ACC112 (cell line): ENCODE data around the gene FLT1.

Source experiments
- H2AFZ ChIP-seq: fragments of 200-600 bp; sonication (generic); one replicate; pipeline ENCODE4 v1.6.0; 2017; ENCODE audit warnings: antibody characterized with exemption, low read length; ENCODE audit not compliant: unreplicated experiment
- H3K27ac ChIP-seq: fragments of 200-600 bp; sonication (generic); 2 replicates; pipeline ENCODE4 v1.5.1; 2014; ENCODE audit warnings: low read depth, mild to moderate bottlenecking, antibody characterized with exemption, low read length, moderate library complexity
- H3K27me3 ChIP-seq: fragments of 200-600 bp; sonication (generic); 2 replicates; pipeline ENCODE4 v1.6.1; 2014; ENCODE audit warnings: mild to moderate bottlenecking, antibody characterized with exemption, low read length, moderate library complexity, mixed read lengths; ENCODE audit not compliant: insufficient read depth
- H3K36me3 ChIP-seq: fragments of 200-600 bp; sonication (generic); 2 replicates; pipeline ENCODE4 v1.6.1; 2016; ENCODE audit warnings: mild to moderate bottlenecking, antibody characterized with exemption, low read length, moderate library complexity, mixed read lengths; ENCODE audit not compliant: insufficient read depth
- H3K4me1 ChIP-seq: fragments of 200-600 bp; sonication (generic); one replicate; pipeline ENCODE4 v1.6.1; 2016; ENCODE audit warnings: low read length, mixed read lengths; ENCODE audit not compliant: insufficient read depth, unreplicated experiment, control insufficient read depth
- H3K4me3 ChIP-seq: fragments of 200-600 bp; sonication (generic); 2 replicates; pipeline ENCODE4 v1.5.1; 2014; ENCODE audit warnings: mild to moderate bottlenecking, low read depth, low read length
- H3K79me2 ChIP-seq: fragments of 200-600 bp; sonication (generic); one replicate; pipeline ENCODE4 v1.6.0; 2016; ENCODE audit warnings: low read length; ENCODE audit not compliant: control insufficient read depth, unreplicated experiment, insufficient read depth

FLT1 gene

DNA sequence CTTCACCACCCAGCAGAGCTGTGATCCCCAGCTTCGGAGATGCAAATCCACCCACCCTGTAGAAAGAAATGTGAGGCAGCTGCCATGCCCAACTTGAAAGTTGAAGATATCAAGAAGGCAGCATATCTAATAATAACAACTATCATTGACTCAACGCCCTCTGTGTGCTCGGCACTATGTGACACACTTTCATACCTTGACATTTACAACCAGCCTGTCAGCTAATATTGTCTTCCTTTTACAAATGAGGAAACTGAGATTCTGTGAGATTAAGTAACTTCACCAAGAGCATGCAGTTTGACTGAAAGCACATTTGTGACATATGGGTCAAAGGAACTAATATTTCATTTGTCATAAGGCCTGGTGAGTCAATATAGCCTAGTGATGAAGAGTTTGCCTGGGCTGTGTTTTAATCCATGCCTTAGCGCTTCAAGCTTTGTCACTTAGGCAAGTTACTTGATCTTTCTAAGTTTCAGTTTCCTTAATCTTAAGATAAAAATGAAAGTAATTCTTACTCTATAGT lies 137.0 kb downstream of the FLT1 start:
- Histone ChIP-seq H3K36me3 (no peaks in the 10 kb centered on the region), H3K4me1 (peaks cover 8% of the 10 kb centered on the region), H3K4me3 (no peak overlapping the region), H3K79me2 (no peaks in the 10 kb centered on the region), H3K27ac (no peak overlapping the region), H3K27me3 (no peaks in the 10 kb centered on the region), H2AFZ (no peak overlapping the region)

DNA sequence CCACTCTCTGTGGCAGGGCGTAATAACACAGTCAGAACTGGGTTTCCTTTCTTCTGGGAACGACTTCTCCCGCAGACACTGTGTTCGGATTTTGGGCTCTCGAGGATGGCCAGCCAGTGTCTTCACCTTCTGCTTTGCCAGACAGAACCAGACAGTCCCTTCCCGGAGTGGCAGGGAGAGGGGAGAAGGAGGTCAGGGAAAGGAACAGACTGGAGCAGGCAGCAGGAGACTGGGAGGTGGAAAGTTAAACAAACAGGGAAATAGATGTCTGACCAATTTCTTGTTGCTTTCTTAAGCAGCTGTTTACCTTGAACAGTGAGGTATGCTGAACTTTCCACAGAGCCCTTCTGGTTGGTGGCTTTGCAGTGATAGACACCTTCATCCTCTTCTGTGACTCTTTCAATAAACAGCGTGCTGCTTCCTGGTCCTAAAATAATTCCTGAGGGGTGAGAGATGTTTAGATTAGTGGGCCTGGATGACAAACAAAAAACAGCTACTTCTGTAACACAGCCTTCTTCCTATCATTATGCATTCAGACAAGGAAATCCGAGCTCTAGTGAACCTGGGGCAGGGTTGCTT lies 137.6 kb downstream of the FLT1 start:
- Histone ChIP-seq H2AFZ (peak overlapping the region; percentile 83), H3K79me2 (no peaks in the 10 kb centered on the region), H3K27me3 (no peaks in the 10 kb centered on the region), H3K4me3 (no peak overlapping the region), H3K36me3 (no peaks in the 10 kb centered on the region), H3K27ac (no peak overlapping the region), H3K4me1 (peaks cover 8% of the 10 kb centered on the region)

DNA sequence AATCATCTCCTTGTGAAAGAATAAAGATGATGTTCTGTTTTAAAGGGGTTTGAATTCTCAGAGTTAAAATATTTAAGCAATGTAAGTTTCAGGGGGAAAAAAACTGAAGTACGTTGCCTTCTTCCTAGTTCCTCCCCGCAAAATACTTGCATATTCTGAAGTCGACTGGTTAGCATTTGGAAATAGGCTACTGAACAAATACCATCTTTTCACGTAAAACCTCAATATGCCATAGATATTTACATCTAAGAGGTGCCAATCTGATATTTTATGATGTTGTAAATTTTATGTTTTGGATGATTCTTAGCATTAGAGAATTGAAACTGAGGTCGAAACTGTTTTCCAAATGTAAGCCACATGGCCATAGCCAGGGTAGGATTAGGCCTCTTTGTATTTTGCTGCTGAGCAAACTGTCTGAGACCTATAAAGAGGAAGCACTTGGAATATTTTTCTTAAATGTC lies 138.3 kb downstream of the FLT1 start:
- Histone ChIP-seq H3K4me1 (peaks cover 8% of the 10 kb centered on the region), H2AFZ (peak overlapping the region; percentile 83), H3K4me3 (no peak overlapping the region), H3K27me3 (no peaks in the 10 kb centered on the region), H3K27ac (peak overlapping the region; percentile 23; the same call in 1 of the 2 replicates), H3K79me2 (no peaks in the 10 kb centered on the region), H3K36me3 (no peaks in the 10 kb centered on the region)

DNA sequence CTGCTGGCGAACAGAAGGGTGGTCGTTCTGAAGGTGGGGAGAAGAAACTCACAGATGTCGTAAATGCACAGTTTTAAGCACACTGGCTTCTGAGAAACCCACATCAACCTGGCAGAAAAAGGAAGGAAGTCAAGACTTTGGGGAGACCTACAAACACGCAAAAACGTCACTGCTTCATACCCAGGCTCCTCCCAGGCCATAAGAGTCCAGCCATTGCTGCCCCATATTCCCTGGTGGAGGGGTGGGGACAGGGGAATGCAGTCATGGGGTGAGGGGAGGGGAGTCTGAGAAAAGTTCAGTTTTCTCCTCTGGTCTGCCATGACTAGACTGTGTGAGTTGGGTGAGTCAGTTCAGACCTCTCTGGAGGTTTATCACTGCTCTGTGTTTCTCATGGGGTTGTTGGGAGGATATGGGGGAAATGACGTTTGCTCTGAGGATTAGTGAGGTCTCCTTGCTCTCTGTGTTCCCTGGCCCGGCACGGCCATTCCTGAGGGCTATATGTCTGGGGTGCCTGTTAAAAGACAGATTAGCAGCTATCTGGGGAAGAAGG lies 139.0 kb downstream of the FLT1 start:
- H3K27me3 ChIP-seq, result no peaks in the 10 kb centered on the region
- no peak overlapping the region for H3K4me3 ChIP-seq
- peaks cover 8% of the 10 kb centered on the region for H3K4me1 ChIP-seq
- peak overlapping the region; percentile 83 for H2AFZ ChIP-seq
- peak overlapping the region; percentile 23; the same call in 1 of the 2 replicates for H3K27ac ChIP-seq
- no peaks in the 10 kb centered on the region for H3K36me3 ChIP-seq
- no peaks in the 10 kb centered on the region for H3K79me2 ChIP-seq

DNA sequence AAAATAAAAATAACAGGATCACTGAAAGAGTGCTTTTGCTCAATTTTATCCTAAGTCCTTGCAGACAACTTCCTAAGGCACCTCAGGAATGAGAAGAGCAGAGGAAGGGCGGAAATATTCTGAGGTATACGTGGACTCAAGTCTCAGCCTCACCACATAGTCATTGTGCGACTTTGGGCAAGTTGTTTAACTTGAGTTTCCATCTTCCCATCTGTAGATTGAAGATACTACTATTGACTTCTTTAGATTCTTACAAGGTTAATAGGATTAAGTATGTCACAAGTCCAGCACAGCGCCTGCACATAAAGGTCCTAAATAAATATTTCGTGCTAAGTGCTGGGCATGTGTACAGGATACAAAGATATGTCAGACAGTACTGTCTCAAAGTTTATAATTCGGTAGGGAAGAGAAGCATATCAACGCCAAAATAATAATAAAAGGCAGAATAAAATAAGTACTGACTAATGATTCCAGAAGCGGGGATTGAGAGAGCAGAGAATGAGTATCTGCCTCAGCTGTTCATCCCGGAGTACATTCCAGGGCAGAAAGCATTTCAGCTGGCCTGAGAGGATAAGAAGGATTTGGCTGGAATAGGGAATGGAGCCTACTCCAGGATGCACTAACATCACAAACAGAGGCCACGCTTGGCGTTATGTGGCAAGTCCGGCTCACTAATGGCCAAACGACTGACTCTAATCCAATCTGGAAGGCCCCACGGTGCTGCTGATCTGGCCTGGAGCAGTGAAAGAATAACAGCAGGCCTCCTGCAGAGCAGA lies 139.7 kb downstream of the FLT1 start:
- H3K27ac ChIP-seq, result no peak overlapping the region
- no peak overlapping the region for H3K4me3 ChIP-seq
- no peak overlapping the region for H2AFZ ChIP-seq
- H3K27me3 ChIP-seq, result no peaks in the 10 kb centered on the region
- H3K36me3 ChIP-seq, result no peaks in the 10 kb centered on the region
- peaks cover 8% of the 10 kb centered on the region for H3K4me1 ChIP-seq
- H3K79me2 ChIP-seq, result no peaks in the 10 kb centered on the region

DNA sequence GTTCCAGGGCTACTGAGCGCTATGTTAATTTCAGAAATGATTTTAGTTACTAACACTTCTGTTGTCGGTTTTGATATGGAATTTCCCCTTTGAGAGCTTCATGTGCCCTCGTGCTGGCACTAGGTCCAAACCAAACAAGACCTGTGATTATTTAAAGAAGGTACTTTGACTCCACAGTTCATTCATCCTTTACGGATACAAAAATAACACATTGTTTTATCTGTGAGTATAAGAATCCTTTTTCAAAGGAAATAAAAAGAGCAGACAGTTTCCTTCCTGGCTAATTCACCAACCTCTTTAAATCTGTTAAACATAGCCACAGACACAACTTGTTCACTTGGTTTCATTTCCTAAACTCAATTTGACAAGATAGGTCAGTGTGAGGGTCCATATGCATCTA lies 141.2 kb downstream of the FLT1 start:
- H2AFZ ChIP-seq, result no peak overlapping the region
- H3K4me3 ChIP-seq, result no peak overlapping the region
- H3K27me3 ChIP-seq, result no peaks in the 10 kb centered on the region
- H3K27ac ChIP-seq, result no peak overlapping the region
- no peaks in the 10 kb centered on the region for H3K79me2 ChIP-seq
- H3K36me3 ChIP-seq, result no peaks in the 10 kb centered on the region
- peaks cover 8% of the 10 kb centered on the region for H3K4me1 ChIP-seq

DNA sequence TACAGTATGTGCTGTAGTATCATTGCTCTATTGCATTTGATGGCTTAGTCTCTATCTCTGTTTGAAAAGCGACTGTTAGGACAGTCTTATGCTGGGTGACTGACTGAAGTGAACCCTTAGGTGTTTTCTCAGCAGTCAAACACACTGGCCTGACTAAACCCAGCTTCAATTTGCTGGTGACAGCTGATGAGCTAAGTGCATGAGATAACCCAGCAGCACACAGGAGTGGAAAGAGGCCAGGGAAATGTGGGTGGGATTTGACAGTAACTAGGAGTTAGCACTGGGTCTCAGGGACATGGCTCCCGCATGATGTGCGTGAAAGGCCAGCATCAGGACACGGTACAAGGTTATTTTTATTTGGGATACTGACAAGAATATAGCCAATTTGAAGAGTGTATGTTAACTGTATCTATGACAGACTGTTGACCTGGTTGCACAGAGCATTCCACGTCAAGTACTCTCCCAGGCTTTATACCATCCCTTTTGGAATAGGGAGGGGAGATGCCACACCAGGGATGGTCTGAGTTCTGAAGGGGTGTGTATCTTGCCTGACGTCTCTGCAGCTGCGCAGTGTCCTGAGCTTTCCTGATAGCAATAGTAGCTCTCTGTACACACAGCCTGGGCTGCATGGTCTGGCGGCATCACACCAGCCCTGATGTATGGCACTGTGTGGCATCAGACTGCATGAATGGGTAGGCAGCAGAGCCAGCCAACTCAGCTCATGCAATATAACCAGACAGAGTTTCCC lies 144.8 kb downstream of the FLT1 start:
- H2AFZ ChIP-seq, result no peak overlapping the region
- H3K4me3 ChIP-seq, result no peak overlapping the region
- no peaks in the 10 kb centered on the region for H3K4me1 ChIP-seq
- H3K79me2 ChIP-seq, result no peaks in the 10 kb centered on the region
- no peaks in the 10 kb centered on the region for H3K27me3 ChIP-seq
- no peak overlapping the region for H3K27ac ChIP-seq
- H3K36me3 ChIP-seq, result no peaks in the 10 kb centered on the region

DNA sequence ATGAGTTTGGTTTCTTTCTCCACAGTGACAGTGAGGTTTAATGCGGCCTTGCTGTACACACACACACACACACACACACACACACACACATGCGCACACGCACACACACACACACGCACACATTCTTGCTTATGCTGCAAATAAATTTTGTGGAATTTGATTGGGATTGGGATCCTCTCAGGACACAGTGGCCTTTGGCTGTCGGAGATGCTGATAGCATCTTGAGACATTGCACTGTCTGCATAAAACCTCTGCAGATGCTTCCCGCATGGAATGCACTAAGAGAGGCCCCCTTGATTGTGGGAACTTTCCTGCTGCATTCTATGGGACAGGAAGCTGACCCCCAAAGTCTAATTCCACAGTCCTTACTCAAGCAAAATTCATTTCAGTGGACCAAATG lies 145.6 kb downstream of the FLT1 start:
- no peaks in the 10 kb centered on the region for H3K36me3 ChIP-seq
- peaks cover 1% of the 10 kb centered on the region for H3K4me1 ChIP-seq
- H3K27me3 ChIP-seq, result no peaks in the 10 kb centered on the region
- no peak overlapping the region for H3K27ac ChIP-seq
- H3K4me3 ChIP-seq, result no peak overlapping the region
- H2AFZ ChIP-seq, result no peak overlapping the region
- H3K79me2 ChIP-seq, result no peaks in the 10 kb centered on the region

DNA sequence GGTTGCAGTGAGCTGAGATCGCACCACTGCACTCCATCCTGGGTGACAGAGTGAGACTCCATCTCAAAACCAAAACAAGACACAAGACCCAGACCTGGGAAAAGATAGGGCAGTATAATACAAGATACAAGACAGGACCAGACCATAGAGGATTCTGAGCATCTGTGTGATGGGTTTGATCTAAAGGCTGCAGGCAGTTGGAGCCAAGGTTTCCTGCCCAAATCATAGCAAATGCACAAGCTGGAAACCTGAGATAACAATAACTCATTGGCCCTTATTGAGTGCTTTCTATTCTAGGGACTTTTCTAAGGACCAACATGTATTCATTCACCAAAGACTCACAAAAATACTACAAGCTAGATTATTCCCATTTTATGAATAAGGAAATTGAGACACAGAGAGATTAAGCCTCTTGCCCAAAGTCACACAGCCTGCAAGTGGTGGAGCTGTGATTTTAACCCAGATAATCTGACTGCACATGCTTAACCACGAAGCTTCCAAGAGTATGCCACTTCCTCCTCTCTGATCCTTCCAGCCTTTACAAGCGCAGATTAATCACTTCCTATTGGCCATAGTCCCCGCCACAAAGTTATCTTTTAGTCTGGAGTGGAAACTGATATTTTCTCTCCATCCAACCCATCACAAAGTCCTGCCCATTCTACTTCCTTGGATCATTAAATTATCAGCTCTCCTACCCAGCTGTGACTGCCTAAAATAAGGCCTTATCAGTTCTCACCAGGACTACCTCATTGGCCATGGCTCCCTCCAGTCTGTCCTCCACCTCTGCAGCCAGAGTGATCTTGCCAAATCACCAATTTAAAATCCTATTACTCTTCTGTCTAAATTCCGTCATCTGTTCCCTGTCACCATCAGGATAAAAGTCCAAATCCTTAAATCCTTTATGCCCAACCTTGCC lies 147.2 kb downstream of the FLT1 start:
- Histone ChIP-seq H3K4me1 (peaks cover 3% of the 10 kb centered on the region), H2AFZ (no peak overlapping the region), H3K27me3 (no peaks in the 10 kb centered on the region), H3K27ac (no peak overlapping the region), H3K36me3 (no peaks in the 10 kb centered on the region), H3K79me2 (no peaks in the 10 kb centered on the region), H3K4me3 (no peak overlapping the region)

DNA sequence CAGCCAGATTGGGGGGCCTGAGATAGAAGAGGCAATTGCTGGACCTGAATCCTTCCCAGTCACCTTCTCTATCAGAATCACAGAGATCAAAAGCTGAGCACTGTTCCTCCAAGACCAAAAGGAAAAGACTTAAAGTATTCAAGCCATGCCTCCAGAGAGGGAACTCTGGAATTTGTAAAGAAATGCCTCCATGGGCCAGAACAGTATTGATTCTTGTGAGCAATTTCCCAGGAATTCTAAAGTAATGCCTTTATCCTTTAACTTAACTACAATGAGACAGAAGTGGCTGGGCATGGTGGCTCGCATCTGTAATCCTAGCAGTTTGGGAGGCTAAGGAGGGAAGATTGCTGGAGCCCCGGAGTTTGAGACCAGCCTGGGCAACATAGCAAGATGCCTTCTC lies 148.8 kb downstream of the FLT1 start:
- Histone ChIP-seq H3K4me3 (no peak overlapping the region), H2AFZ (no peak overlapping the region), H3K36me3 (no peaks in the 10 kb centered on the region), H3K27me3 (no peaks in the 10 kb centered on the region), H3K79me2 (no peaks in the 10 kb centered on the region), H3K27ac (no peak overlapping the region), H3K4me1 (peaks cover 3% of the 10 kb centered on the region)
